Heart left ventricle (tissue), 16 donors: ENCODE measurements around the gene CACNG6. TPM values are rescaled to one million over a fixed set of nuclear protein-coding genes. Genes with fewer than 3 reads are reported as not detected.

ENCODE experiments used
- ATAC-seq, 4 donors: fragments of 200-7000 bp; cut with Tn5 transposase; one replicate each; pipeline ENCODE4 v1.9.1; 2020 to 2022; ENCODE audit warnings: moderate library complexity in 4 of 4, mild to moderate bottlenecking in 3 of 4, moderate number of reproducible peaks in 1 of 4
- DNase-seq, 5 donors: peaks; one replicate each; pipeline ENCODE4 v3.0.0-alpha.2; 2020
- H3K27ac ChIP-seq, 12 donors: fragments of 200-600 bp; sonication (generic) in 4 of 12; one replicate each; pipeline versions ENCODE4 v1.5.0 to v1.8.0; 2016 to 2022; ENCODE audit warnings: mild to moderate bottlenecking in 2 of 12
- H3K27me3 ChIP-seq, 9 donors: fragments of 200-600 bp; sonication (generic) in 2 of 9; one replicate each; pipeline versions ENCODE4 v1.5.1 to v1.8.0; 2016 to 2022; ENCODE audit warnings: mild to moderate bottlenecking in 3 of 9
- H3K36me3 ChIP-seq, 9 donors: fragments of 200-600 bp; sonication (generic) in 2 of 9; one replicate each; pipeline versions ENCODE4 v1.5.0 to v1.8.0; 2018 to 2022; ENCODE audit warnings: mild to moderate bottlenecking in 2 of 9
- H3K4me1 ChIP-seq, 12 donors: fragments of 200-600 bp; sonication (generic) in 4 of 12; one replicate each; pipeline versions ENCODE4 v1.5.0 to v1.8.0; 2016 to 2022; ENCODE audit warnings: mild to moderate bottlenecking in 3 of 12
- H3K4me3 ChIP-seq, 12 donors: fragments of 200-600 bp; sonication (generic) in 4 of 12; one replicate each; pipeline versions ENCODE4 v1.5.0 to v1.8.0; 2017 to 2022; ENCODE audit warnings: mild to moderate bottlenecking in 9 of 12, moderate library complexity in 4 of 12
- H3K9me3 ChIP-seq, 12 donors: fragments of 200-600 bp; sonication (generic) in 4 of 12; one replicate each; pipeline versions ENCODE4 v1.5.0 to v1.8.0; 2016 to 2022; ENCODE audit warnings: mild to moderate bottlenecking in 1 of 12
- POLR2A ChIP-seq, 2 donors: fragments of 450-650 bp; IDR thresholded peaks; one replicate each; pipeline ENCODE4 v1.6.1; 2017; ENCODE audit warnings: antibody characterized with exemption in 2 of 2, mild to moderate bottlenecking in 2 of 2, moderate library complexity in 2 of 2
- WGBS, 4 donors: extraction: QIAGEN DNeasy Blood & Tissue Kit in 2 of 4; methylation state at CpG; one replicate each; pipeline versions ENCODE4 v1.1.5 to v1.1.7; 2013 to 2018; 5-methylcytosine and 5-hydroxymethylcytosine counted together
- intact Hi-C, 10 donors: fragments of 100-400 bp; cut with DNase I; formaldehyde crosslinking; loops; one replicate each; pipeline versions ENCODE4 v1.11.1 to v1.14.2; 2022
- polyA plus RNA-seq, 2 donors: library from polyadenylated mRNA; stranded (reverse); fragments of 200-250 nt; gene quantifications; one replicate each; pipeline ENCODE4 v1.2.3, GENCODE V29; 2013
- total RNA-seq, 9 donors: library from RNA; depleted of rRNA in 2 of 9; stranded (reverse); fragments of >200 nt in 2 of 9; fragmentation: NEBNext Ultra II Directional in 3 of 9; extraction: Animal tissue kit (Norgen Biotek cat#: 25700) in 3 of 9; gene quantifications; one replicate each; pipeline versions ENCODE4 v1.1.0 to v1.2.4, GENCODE V29; 2016 to 2023
- TF ChIP-seq, protein P1 (sequence below), 12 donors: fragments of 200-600 bp; sonication (generic) in 4 of 12; IDR thresholded peaks; one replicate each; pipeline versions ENCODE4 v1.5.0 to v1.8.0; 2018 to 2022; ENCODE audit warnings: antibody characterized with exemption in 12 of 12, mild to moderate bottlenecking in 5 of 12
- donor health status: ischemic (EF 13 %, LVEDD 7.1; RV severe dilation, severe dysfunction).
- donor health status: healthy with polysubstance abuse.
- donor health status: DM: no; HTN: yes; CAD: no.
- donor health status: DM: no; HTN: no; CAD: no.
- donor health status: ischemic (EF 25% LVEDD 6.9; RV normal size, moderate dysfunction).
- donor health status: ischemic (EF 25% LVEDD 5.7; RV mildly dilated, moderate dysfunction).
- donor health status: healthy.
- donor health status: DM: yes; HTN: yes; CAD: no.
- donor health status: ischemic (EF 35%, LVEDD 5.7; RV mildly dilated, moderate dysfunction).
- donor health status: nonischemic (EF 11% LVEDD 7.7; RV severe dilation, severe dysfunction).
- donor health status: DM: yes; HTN: yes; CAD: no.
- donor health status: PGD.
- donor health status: ischemic (EF 29% LVEDD 5.4; RV normal size, mild dysfunction).
- donor health status: nonischemic (EF 23%, LVEDD 6.1; RV moderate dilation, normal function).

CACNG6 gene
- total and polyA plus RNA-seq, 11 donors = not detected

DNA sequence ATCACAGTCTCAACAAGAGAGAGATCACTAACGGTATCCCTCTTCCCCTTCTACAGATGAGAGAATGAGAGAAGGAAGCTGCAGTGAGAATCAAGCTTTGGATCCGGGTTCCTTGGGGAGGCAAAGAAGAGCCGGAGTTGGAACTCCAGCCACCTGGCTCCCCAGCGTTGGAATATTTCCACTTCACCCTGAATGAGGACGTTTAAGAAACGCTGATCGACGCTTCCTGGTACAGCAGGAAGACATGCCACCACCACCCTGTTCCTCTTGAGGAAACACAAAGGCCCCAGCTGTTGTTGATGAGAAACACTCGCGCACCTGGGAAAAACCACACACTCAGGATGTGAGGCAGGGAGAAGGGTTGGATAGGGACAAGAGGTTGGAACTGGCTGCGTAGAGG, 40.0 kb upstream of the CACNG6 start:
- Histone ChIP-seq H3K36me3 (no peaks in the 10 kb centered on the region), H3K9me3 (peaks cover 0 to 3% (median 0%) of the 10 kb centered on the region in 12 donors), H3K4me3 (no peak overlapping the region), H3K27me3 (peaks cover 0 to 89% (median 30%) of the 10 kb centered on the region in 9 donors), H3K27ac (no peak overlapping the region), H3K4me1 (no peaks in the 10 kb centered on the region)
- no peak for DNase-seq
- 29 to 40% (median 33%) methylated on average over 11 of the region's 11 CpGs for WGBS, 4 donors
- no peak for ATAC-seq
- intact Hi-C loops = no loop called here
- no peak for TF ChIP-seq POLR2A (IDR thresholded peaks at IDR 0.05)
- TF ChIP-seq, protein P1, sequence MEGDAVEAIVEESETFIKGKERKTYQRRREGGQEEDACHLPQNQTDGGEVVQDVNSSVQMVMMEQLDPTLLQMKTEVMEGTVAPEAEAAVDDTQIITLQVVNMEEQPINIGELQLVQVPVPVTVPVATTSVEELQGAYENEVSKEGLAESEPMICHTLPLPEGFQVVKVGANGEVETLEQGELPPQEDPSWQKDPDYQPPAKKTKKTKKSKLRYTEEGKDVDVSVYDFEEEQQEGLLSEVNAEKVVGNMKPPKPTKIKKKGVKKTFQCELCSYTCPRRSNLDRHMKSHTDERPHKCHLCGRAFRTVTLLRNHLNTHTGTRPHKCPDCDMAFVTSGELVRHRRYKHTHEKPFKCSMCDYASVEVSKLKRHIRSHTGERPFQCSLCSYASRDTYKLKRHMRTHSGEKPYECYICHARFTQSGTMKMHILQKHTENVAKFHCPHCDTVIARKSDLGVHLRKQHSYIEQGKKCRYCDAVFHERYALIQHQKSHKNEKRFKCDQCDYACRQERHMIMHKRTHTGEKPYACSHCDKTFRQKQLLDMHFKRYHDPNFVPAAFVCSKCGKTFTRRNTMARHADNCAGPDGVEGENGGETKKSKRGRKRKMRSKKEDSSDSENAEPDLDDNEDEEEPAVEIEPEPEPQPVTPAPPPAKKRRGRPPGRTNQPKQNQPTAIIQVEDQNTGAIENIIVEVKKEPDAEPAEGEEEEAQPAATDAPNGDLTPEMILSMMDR (IDR thresholded peaks at IDR 0.05) = no peak

- peaks cover 0 to 90% (median 30%) of the 10 kb centered on the region in 9 donors for H3K27me3 ChIP-seq
Observed at GRCh38 chr19:53951947-53952346, 39.5 kb upstream of the CACNG6 start.

GRCh38 chr19:53953383-53953782, 38.1 kb upstream of the CACNG6 start:
- intact Hi-C loops = no loop called here
- Histone ChIP-seq H3K4me3 (no peak overlapping the region), H3K4me1 (no peaks in the 10 kb centered on the region), H3K27ac (no peak overlapping the region), H3K36me3 (no peaks in the 10 kb centered on the region), H3K27me3 (peaks cover 8 to 90% (median 29%) of the 10 kb centered on the region in 9 donors), H3K9me3 (peaks cover 0 to 3% (median 0%) of the 10 kb centered on the region in 12 donors)
- TF ChIP-seq, protein P1 (IDR thresholded peaks at IDR 0.05) = no peak
- no peak for TF ChIP-seq POLR2A (IDR thresholded peaks at IDR 0.05)
- 82 to 90% (median 89%) methylated on average over 8 of the region's 8 CpGs for WGBS, 4 donors
- DNase-seq (no peak), ATAC-seq (no peak)

More at GRCh38 chr19:53951947-53952346, 39.5 kb upstream of the CACNG6 start:
- H3K4me1 ChIP-seq = no peaks in the 10 kb centered on the region
- intact Hi-C loops = no loop called here
- H3K4me3 ChIP-seq = no peak overlapping the region
- no peak overlapping the region for H3K27ac ChIP-seq
- H3K9me3 ChIP-seq = peaks cover 0 to 3% (median 0%) of the 10 kb centered on the region in 12 donors
- ATAC-seq (no peak), DNase-seq (no peak)
- H3K36me3 ChIP-seq = no peaks in the 10 kb centered on the region
- 76 to 91% (median 79%) methylated on average over 9 of the region's 9 CpGs for WGBS, 4 donors
- TF ChIP-seq, protein P1 (IDR thresholded peaks at IDR 0.05) = no peak
- TF ChIP-seq POLR2A (IDR thresholded peaks at IDR 0.05) = no peak

DNA sequence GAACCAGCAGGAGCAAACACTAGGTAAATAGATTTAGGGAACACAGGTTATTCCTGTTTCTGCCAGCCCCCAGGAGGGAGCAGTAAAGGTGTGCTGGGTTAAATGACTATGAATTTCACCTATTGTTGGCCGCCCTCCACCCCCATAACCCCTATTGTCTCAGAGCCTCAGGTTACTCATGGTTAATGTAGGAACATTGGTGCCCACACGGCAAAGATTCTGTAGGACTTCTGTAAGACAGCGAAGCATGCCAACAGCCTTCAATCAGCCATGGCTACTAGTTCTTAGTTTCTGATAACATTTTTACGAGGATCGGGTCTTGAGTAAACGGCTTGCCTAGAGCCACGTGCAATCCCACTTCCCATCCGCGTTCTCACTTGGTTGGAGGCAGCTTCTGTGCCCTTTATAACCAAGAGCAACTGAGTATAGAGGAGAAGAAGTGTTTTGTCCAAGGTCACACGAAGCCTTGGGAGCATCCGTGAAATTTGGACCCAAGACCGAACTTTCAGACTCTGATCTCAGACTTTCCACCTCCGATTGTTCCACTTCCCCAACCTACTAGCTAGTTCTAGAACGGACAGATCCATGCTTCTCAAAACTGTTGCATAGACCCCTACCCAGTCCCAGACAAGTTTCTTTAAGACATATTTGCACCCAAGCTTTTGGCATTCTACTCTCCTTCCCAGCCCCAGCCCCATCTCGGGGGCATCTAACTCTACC, 33.8 kb upstream of the CACNG6 start:
- H3K4me1 ChIP-seq = no peaks in the 10 kb centered on the region
- DNase-seq (no peak), ATAC-seq (no peak)
- no peaks in the 10 kb centered on the region for H3K36me3 ChIP-seq
- H3K4me3 ChIP-seq = no peak overlapping the region
- H3K27ac ChIP-seq = no peak overlapping the region
- 3 to 9% (median 5%) methylated on average over 15 of the region's 15 CpGs for WGBS, 4 donors
- peaks cover 29 to 89% (median 50%) of the 10 kb centered on the region in 9 donors for H3K27me3 ChIP-seq
- peaks cover 0 to 3% (median 0%) of the 10 kb centered on the region in 12 donors for H3K9me3 ChIP-seq
- intact Hi-C loops = no loop called here
- TF ChIP-seq POLR2A (IDR thresholded peaks at IDR 0.05) = no peak
- TF ChIP-seq, protein P1 (IDR thresholded peaks at IDR 0.05) = no peak
